SK-N-MC (cell line): ENCODE measurements around the gene LHFPL3.

Experiments used
- DNase-seq: peaks from one replicate; pipeline ENCODE4 v3.0.0-alpha.2; 2011; ENCODE audit warnings: low read depth, low spot score
- H3K27ac ChIP-seq: fragments of 200-600 bp; sonication (generic); 2 replicates; pipeline ENCODE4 v1.5.1; 2016; ENCODE audit warnings: mixed run types
- H3K36me3 ChIP-seq: fragments of 200-600 bp; sonication (generic); 2 replicates; pipeline ENCODE4 v1.6.1; 2017; ENCODE audit warnings: antibody characterized with exemption, low read length, mixed read lengths; ENCODE audit not compliant: insufficient read depth
- H3K4me3 ChIP-seq: fragments of 200-600 bp; sonication (generic); 2 replicates; pipeline ENCODE4 v1.5.1; 2016
- H3K9ac ChIP-seq: fragments of 200-600 bp; sonication (generic); 2 replicates; pipeline ENCODE4 v1.8.0; 2017; ENCODE audit warnings: mixed run types, mixed read lengths; ENCODE audit not compliant: insufficient read length
- H3K9me3 ChIP-seq: fragments of 200-600 bp; sonication (generic); 2 replicates; pipeline ENCODE4 v1.6.1; 2017; ENCODE audit warnings: low read depth, mild to moderate bottlenecking, antibody characterized with exemption, low read length, moderate library complexity, mixed read lengths
- EZH2 ChIP-seq: fragments of 200-600 bp; sonication (generic); IDR thresholded peaks from one replicate; pipeline ENCODE4 v1.6.1; 2017; ENCODE audit warnings: antibody characterized with exemption
- FOXP2 ChIP-seq: optimal IDR thresholded peaks from 2 replicates; pipeline ENCODE3; 2011; ENCODE audit warnings: mild to moderate bottlenecking, moderate library complexity; ENCODE audit not compliant: insufficient read depth; ENCODE audit errors: extremely low read length, control extremely low read depth
- POLR2AphosphoS5 ChIP-seq: IDR thresholded peaks from 2 replicates; pipeline ENCODE4 v1.6.1; 2012; ENCODE audit warnings: mild to moderate bottlenecking, low read depth, low read length, borderline replicate concordance

Gene LHFPL3

DNA sequence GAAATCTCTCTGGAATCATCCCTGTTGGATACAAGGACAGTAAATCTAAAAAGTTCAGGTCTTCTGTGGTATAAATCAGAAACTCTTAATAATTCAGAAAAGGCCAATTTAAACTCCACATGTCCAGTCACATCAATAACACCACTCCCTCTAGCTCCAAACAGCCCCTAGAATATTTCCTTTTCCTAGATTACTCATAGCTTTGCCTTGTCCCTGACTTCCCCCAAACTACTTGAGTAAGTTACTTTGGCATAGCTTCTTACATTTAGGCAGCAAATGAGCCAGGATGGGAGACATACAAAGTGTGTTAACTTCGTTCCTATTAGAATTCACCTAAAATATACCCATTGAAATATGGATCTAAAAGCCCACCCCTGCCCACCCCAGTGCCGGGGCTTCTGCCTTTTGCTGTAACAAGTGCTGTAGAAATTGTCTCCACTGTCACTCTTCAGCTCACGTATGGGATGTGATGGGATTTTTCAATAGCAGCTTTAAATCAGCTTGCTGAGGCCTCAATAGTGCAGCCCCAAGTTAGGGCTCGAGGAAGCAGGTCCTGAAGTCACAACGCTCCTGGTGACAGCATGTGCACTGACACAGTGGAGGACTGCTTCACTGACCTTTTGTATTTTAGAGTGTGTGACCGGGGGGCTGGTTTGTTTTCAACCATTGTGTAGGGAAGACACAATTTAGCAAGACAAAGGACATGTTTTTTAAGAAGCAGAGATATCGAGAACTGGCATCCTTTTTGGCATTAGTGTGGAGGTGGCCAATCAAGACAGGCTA, 467.4 kb downstream of the LHFPL3 start:
- TF ChIP-seq POLR2AphosphoS5 (no peak), FOXP2 (no peak), EZH2 (no peak)
- Histone ChIP-seq H3K36me3 (no peaks in the 10 kb centered on the region), H3K4me3 (no peak overlapping the region), H3K27ac (no peak overlapping the region), H3K9ac (no peak overlapping the region), H3K9me3 (no peaks in the 10 kb centered on the region)
- DNase-seq = no peak

DNA sequence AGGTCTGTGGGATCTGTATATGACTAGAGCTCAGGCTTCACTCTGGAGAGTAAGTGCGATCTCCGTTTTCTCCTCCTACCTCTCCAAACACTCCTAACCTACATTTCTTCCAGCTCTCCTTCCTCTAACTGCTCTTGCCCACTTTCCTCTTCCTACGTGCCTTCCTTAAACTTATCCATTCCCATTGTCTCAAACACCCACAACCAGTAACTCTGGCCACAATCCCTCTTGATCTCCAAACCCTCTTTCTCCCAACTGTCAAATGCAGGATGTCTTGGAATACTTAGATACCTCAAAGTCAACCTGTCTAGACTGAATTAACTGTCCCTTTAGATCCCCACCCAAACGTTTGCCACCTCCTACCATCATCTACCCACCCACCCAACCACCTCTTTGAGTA, 471.9 kb downstream of the LHFPL3 start:
- Histone ChIP-seq H3K27ac (no peak overlapping the region), H3K9me3 (no peaks in the 10 kb centered on the region), H3K36me3 (no peaks in the 10 kb centered on the region), H3K4me3 (no peak overlapping the region), H3K9ac (no peak overlapping the region)
- DNase-seq = no peak
- TF ChIP-seq POLR2AphosphoS5 (no peak), FOXP2 (no peak), EZH2 (no peak)

DNA sequence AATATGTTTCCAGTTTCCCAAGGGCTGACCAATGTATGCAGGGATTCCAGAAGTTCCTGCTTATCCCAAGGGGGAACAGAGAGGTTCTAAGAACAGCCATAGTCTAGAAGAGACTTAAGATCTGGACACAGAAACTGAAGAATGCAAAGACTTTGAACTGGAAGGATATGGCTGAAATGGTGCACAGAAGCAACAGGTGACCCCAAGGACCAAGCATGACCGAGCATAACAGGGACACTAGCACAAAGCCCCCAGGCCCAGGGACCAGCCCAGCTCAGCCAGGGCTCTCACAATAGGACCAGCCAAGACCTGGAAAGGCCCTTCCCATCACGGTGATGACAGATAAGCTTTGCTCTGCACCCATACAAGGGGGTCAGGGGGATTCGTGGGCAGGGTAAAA, 472.6 kb downstream of the LHFPL3 start:
- Histone ChIP-seq H3K4me3 (no peak overlapping the region), H3K9me3 (no peaks in the 10 kb centered on the region), H3K36me3 (no peaks in the 10 kb centered on the region), H3K27ac (no peak overlapping the region), H3K9ac (no peak overlapping the region)
- no peak for DNase-seq
- TF ChIP-seq POLR2AphosphoS5 (no peak), EZH2 (no peak), FOXP2 (no peak)

DNA sequence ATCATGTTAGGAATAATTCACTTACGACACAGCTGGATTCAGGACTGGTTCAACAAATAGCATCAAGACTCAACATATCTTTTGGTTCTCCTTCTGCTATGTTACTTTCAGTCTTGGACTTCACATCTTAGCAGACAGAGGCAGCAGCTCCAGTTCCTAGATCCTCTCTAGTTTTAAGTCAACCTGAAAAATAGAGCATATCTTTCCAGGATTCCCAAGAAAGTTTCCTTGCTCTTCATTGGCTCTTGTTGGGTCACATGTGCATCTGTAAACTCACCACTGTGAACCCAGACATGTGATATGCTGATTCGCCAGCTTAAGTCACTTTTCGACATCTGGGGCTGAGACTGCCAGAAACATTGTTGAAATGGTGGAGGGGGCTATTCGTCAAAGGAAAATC, 475.5 kb downstream of the LHFPL3 start:
- H3K9ac ChIP-seq = no peak overlapping the region
- H3K27ac ChIP-seq = no peak overlapping the region
- H3K4me3 ChIP-seq = no peak overlapping the region
- H3K36me3 ChIP-seq = no peaks in the 10 kb centered on the region
- H3K9me3 ChIP-seq = no peaks in the 10 kb centered on the region
- DNase-seq = no peak
- TF ChIP-seq FOXP2 (no peak), EZH2 (no peak), POLR2AphosphoS5 (no peak)

DNA sequence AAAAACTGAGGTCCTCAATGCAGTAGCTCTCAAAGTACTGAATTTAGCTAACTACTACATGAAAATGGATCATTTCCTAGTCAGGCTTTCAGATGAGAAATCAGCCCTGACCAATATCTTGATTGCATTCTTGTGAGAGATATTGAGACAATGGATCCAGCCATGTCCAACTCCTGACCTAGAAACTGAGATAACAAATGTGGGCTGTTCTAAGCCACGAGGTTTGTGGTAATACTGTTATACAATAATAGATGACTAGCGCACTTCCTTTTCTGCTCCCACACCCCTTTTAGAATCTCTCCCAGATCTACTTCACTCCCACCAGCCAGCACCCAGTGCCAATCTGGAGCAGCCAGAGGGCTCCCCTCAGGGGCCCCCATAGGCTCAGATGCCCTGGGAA, 476.3 kb downstream of the LHFPL3 start:
- Histone ChIP-seq H3K27ac (no peak overlapping the region), H3K36me3 (no peaks in the 10 kb centered on the region), H3K9me3 (no peaks in the 10 kb centered on the region), H3K9ac (no peak overlapping the region), H3K4me3 (no peak overlapping the region)
- no peak for DNase-seq
- TF ChIP-seq FOXP2 (no peak), EZH2 (no peak), POLR2AphosphoS5 (no peak)

DNA sequence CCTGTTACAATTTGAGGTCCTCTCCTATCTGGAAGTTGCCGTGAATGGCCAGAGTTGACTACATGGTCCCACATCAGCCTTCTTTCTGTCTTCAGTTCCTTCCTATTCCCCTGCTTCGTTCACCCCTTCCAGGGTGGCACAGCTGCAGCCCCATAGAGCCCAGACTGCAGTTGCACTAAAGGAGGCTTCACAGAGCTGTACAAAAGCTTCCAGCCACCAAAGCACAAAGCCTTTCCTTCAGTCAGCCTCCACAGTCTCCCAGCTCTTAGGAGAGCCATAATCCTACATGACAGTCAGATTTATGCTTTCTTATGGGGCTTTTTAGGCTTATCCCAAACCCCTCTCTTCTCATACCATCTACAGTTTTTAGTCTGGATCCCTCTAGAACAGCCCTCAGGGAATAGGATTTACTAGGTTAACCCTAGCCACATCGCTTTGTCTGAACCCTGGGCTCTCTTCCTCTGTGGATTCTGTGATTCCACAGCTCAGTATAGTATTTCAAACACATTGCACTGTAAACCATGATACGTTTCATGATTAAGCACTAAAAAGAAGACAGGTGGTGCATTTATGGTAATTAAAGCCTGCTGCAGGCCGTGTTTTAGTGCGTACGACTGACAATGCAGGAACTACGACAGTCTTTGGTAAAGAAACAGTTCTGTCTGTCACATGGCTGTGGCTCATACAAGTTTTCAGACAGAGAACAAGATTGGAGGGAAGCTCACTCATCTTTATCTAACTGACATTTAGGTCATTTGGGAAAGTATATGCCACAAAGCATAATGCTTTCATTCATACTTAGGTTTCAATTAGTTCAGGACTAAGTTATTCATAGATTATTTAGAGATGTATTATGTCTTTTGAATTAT, 477.3 kb downstream of the LHFPL3 start:
- Histone ChIP-seq H3K36me3 (no peaks in the 10 kb centered on the region), H3K9ac (no peak overlapping the region), H3K4me3 (no peak overlapping the region), H3K27ac (no peak overlapping the region), H3K9me3 (no peaks in the 10 kb centered on the region)
- TF ChIP-seq FOXP2 (no peak), POLR2AphosphoS5 (no peak), EZH2 (no peak)
- no peak for DNase-seq

DNA sequence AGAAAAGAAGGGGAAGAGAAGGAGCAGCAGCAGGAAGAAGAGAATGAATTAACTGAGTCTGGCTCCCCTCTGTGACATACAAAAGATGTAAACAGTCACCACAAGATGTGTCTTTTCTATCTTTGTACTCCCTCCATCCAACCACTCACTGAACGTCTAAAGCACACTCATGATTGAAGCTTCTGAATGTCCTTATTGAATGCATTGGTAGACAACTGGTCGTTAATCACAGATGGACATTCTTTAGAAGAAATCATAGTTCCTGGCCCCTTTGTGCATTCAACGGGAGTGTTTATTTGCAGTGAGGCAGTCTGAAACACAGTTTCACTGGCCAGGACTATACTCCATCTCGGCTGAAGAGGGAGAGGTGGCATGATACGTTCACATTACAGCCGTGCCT, 479.3 kb downstream of the LHFPL3 start:
- Histone ChIP-seq H3K9ac (no peak overlapping the region), H3K27ac (no peak overlapping the region), H3K36me3 (no peaks in the 10 kb centered on the region), H3K4me3 (no peak overlapping the region), H3K9me3 (no peaks in the 10 kb centered on the region)
- DNase-seq = no peak
- TF ChIP-seq EZH2 (no peak), POLR2AphosphoS5 (no peak), FOXP2 (no peak)

DNA sequence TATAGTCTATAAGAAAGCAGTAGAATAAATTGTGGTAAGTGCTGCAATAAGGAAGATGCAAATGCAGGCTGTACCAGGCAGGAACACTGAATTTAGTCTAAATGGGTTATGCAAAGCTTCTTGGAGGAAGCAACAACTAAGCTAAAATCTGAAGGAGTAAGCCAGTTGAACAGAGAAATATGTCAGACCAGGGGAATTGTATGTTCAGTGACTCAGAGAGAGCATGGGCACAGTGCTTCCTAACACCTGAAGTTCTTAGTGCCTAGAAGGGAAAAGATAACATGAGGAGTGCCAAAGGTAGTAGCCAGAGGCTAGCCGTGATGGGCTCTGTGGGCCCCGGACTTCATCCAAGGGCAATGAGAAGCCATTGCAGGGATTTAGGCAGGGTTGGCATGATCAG, 481.5 kb downstream of the LHFPL3 start:
- no peak for DNase-seq
- Histone ChIP-seq H3K4me3 (no peak overlapping the region), H3K9me3 (no peaks in the 10 kb centered on the region), H3K36me3 (no peaks in the 10 kb centered on the region), H3K9ac (no peak overlapping the region), H3K27ac (no peak overlapping the region)
- TF ChIP-seq EZH2 (no peak), POLR2AphosphoS5 (no peak), FOXP2 (no peak)

DNA sequence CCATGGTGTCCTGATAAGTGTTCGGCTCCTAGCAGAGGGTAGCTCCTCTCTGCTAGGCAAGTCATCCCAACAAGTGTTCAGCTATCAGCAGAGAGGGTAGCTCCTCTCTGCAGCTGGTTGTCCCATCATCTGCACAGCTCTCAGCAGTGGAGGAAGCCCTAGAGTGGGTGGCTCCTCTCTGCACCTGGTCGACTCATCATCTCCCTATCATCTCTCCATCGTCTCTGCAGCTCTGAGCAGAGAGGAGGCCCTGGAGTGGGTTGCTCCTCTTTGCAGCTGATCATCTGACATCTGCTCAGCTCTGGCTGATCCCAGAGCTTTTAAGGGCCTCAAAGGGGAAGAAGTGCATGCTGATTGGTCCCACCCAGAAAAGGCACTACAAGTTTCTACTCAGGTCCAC, 485.7 kb downstream of the LHFPL3 start:
- H3K36me3 ChIP-seq = no peaks in the 10 kb centered on the region
- H3K9ac ChIP-seq = no peak overlapping the region
- no peak overlapping the region for H3K4me3 ChIP-seq
- no peak for DNase-seq
- TF ChIP-seq FOXP2 (no peak), POLR2AphosphoS5 (no peak), EZH2 (no peak)
- H3K9me3 ChIP-seq = no peaks in the 10 kb centered on the region
- H3K27ac ChIP-seq = no peak overlapping the region
